Hippocampal formation (tissue), 2 donors: ENCODE results near the gene PLTP.
"Not testable (repeated sequence)": the region's sequence is repeated elsewhere in the genome, so short reads cannot be mapped to it uniquely, and the experiment has no call there.

Experiments
- DNase-seq, 2 donors: peaks; one replicate each; lab custom pipeline; 2025; lab: John Stamatoyannopoulos, UW

Gene PLTP

DNA sequence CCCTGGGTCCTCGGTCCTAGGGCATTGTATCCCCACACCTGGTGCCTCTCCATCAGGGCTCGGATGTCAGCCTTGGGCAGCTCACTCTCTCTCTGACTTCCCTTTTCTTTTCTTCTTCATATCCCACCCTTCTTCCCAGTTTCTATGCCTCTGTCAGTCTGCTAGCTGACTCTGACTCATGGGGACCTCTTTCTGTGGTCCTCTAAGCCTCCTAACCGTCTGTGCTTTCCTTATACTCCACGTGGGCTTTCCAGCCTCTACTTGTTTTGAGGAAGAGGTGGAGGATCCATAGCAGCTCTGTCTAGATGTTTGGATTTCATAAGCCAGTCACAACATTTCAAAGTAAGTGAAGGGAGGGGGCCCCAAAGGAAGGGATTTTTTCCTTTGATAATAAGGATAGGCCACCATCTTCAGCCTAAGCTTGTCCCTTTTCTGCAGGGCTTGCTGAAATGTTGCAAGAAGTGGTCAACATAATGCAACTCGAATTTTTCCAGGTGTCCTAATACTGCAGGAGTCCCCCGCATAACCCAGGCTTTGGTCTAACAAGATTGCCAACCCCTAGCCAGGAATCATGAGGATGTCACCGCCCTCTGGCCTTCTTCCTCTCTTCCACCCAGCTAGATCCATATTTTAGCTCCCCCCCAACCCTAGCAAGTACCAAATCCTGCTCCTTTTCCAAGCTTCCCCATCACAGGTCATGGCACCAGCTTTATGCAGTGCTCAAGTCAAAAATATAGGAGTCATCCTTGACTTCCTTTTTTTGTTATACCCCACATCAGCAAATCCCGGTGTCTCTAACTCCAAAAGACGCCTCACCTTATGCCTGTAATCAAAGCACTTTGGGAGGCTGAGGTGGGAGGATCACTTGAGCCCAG is 8.7 kb upstream of the PLTP start:
- DNase-seq = no peak

GRCh38 chr20:45919542-45920399 is 7.8 kb upstream of the PLTP start:
- no peak for DNase-seq

DNA sequence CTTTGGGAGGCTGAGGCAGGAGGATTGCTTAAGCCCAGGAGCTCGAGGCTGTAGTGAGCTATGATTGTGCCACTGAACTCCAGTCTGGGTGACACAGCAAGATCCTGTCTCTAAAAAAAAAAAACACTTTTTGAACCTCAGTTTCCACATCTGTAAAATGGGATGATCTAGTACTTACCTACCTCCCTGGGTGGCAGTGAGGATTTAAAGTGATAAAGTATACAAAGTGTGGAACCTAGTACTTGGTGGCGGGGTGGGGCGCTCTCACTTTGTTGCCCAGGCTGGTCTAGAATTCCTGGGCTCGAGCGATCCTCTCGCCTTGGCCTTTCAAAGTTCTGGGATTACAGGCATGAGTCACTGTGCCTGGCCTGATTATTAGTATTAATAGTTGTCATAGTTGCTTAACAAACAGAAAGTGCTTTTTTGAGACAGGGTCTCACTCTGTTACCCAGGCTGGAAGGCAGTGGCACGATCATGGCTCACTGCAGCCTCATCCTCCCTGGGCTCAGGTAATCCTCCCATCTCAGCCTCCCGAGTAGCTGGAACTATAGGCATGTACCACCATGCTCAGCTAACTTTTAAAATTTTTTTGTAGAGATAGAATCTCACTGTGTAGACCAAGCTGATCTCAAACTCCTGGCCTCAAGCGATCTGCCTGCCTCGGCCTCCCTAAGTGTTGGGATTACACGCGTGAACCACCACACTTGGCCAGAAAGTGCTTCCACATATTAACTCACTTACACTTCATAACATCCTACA is 7.0 kb upstream of the PLTP start:
- DNase-seq = no peak

- no peak for DNase-seq
Observed at GRCh38 chr20:45918182-45918737, 6.3 kb upstream of the PLTP start.

DNA sequence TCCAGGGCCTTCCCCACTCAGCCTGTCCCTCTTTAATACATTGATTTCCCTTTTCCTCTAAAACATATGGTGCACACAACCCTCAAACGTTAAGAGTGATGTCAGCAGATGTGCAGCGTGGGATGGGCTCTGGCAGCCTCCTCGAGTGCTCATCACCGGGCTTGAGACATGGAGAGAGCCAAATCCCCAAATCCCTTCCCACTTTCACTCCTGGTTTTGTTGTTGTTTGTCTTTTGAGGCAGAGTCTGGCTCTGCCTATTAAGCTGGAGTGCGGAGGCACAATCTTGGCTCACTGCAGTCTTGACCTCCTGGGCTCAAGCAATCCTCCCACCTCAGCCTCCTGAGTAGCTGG is 5.8 kb upstream of the PLTP start:
- DNase-seq = peak in 1 of 2 donors; percentile 7

DNA sequence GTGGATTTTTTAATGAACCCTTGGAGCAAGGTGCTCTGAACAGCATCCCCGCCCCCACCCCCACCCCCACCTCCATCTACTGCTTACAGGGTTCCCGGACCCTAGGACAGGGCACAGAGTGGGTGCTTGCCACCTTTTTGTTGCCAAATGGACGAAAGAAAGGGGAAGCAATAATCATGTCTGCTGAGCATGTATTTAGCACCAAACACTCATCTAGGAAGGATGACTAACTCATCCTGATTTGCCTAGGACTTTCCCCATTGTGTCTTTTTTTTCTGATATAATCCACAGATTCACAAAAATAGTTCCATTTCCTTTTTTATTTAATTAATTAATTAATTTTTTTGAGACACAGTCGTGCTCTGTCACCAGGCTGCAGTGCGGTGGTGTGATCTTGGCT is 1.2 kb upstream of the PLTP start:
- no peak for DNase-seq

GRCh38 chr20:45912344-45912682 is 358 bp upstream of the PLTP start:
- DNase-seq = no peak

DNA sequence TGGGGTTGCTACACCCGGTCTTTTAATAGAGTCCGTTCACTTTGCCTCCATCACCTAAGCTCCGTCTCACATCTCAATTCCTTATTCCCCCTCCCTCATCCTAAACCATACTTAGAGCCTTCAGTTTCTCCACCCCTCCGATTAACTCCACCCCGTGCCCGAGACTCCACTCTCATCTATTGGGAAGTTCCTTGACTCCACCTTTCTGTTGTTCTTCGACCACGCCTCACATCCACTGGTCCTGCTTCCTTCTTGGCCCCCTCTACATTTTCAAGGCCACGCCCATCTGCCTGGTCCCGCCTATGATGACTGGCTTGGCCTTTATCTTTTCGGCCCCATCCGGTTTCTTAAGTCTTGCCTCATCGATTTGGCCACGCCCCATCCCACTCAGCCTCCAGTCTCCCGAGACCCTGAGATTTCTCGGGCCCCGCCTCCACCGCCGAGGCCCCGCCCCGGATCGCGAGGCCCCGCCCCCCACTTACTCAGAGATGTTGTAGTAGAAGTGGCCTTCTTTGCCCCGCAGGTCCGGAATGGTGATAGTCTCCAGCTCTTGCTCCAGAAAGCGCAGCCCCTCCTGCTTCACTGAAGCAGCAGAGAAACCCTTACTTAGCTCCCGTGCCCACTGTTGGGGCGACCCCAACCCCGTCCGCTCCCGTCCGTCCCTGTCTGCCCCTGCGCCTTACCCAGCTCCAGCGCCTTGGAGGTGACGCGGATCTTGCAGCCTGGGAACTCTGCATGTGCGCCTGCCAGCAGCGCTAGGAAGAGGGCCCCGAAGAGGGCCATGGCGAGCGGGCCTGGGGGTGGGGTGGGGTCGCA is 1.1 kb downstream of the PLTP start:
- DNase-seq = peak; percentile 51 to 76

- no peak for DNase-seq
Observed at GRCh38 chr20:45909817-45910669, 1.9 kb downstream of the PLTP start.

- no peak for DNase-seq
Observed at GRCh38 chr20:45909336-45909808, 2.6 kb downstream of the PLTP start.

DNA sequence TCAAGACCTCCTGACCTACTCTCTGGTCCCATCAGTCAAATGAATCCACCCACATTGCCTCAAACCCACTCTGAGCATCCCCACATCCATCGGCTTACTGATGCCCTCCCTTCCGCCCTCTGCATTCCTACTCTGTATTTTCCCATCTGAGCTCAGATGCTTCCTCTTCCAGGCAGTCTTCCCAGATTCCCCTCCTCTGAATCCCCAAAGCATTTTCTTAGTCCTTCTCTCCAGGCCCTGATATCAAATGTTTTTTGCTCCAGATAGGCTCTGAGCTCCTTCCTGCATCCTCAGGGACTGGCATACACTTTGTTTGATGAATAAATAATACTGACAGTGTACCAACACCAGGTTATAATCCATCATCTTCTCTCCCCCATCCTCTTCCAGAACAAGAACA is 3.9 kb downstream of the PLTP start:
- no peak for DNase-seq

DNA sequence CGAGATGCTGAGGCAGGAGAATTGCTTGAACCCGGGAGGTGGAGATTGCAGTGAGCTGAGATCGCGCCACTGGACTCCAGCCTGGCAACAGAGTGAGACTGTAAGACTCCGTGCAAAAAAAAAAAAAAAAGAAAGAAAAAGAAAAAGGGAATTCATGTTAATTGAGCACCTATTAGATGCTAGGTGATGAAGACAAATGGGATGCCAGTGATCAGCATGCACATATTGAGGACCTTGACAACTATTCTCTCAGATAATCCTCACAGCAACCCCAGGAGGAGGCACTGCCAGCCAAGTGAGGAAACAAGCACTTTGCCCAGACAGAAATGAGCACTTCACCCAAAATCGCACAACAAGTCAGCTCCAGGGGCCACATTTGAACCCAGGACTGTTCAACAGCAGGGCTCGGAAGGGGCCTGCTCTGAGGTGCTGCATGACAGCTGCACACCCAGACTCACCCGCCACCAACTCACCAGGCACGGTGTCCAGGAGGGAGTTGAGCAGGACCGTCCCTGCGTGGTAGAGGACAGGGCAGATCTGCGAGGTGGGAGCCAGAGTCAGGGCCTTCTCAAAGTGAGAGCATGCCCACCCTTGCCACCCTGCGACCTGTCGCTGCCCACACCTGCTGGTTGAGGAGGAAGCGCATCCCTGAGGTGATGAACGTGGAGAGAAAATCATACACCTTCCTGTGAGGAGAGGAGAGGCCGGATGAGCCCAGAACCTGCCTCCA is 4.6 kb downstream of the PLTP start:
- no peak for DNase-seq

GRCh38 chr20:45905505-45906079 is 6.4 kb downstream of the PLTP start:
- no peak for DNase-seq

DNA sequence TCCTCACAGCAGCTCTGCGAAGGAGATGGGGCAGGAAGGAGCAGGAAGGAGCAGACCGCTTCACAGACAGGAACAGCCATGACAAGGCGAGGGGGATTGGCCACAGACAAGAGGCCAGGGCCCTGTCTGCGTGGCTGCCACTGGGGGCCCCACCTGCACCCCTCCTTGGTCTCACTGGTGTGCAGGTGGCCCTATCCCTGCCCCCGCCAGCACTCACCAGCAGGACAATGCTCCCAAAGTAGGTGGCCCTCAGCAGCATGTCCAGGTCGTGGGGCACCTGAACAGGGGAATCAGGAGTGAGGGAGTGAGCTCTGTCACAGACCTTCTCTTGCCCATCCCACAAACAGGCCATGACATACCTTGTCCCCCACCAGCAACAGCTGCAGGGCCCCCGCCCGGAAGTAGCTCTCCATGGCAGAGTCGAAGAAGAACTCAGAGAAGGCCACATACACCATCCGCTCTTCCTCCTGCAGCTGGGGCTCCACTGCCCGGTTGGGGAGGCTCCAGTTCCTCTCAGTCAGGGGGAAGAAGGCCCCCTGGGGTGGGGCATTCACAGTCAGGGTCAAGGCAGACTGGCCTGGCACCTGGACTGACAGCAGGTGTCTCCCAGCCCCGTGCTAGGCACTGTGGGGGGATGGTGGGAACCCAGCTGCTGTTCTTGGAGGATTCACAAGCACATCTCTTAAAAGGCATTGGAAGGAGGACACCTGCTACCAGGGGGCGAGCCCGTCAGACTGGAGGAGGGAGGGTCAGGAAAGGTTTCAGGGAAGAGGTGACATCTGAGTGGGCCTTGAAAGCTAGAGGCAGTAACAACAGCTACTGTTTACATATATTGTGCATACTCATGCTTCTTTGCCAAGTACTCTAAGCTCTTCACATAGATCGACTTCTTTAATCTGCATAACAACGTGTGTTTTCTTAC is 7.1 kb downstream of the PLTP start:
- no peak for DNase-seq

GRCh38 chr20:45902199-45902701 is 9.7 kb downstream of the PLTP start:
- DNase-seq = no peak

- DNase-seq = not testable (repeated sequence)
Observed at GRCh38 chr20:45901332-45901731, 10.6 kb downstream of the PLTP start.

GRCh38 chr20:45899046-45899835 is 12.7 kb downstream of the PLTP start:
- no peak for DNase-seq
